Kidney tubule cell (primary cell): ENCODE results near the gene DMXL1.
A peak's percentile ranks its signal among the peaks of the same experiment; 100 is the strongest.
"Not testable (repeated sequence)": the region's sequence is repeated elsewhere in the genome, so short reads cannot be mapped to it uniquely, and the experiment has no call there.

ENCODE experiments used
- DNase-seq: peaks from one replicate; pipeline ENCODE4 v3.0.0-alpha.2; 2018; ENCODE audit warnings: low spot score

Gene DMXL1

DNA sequence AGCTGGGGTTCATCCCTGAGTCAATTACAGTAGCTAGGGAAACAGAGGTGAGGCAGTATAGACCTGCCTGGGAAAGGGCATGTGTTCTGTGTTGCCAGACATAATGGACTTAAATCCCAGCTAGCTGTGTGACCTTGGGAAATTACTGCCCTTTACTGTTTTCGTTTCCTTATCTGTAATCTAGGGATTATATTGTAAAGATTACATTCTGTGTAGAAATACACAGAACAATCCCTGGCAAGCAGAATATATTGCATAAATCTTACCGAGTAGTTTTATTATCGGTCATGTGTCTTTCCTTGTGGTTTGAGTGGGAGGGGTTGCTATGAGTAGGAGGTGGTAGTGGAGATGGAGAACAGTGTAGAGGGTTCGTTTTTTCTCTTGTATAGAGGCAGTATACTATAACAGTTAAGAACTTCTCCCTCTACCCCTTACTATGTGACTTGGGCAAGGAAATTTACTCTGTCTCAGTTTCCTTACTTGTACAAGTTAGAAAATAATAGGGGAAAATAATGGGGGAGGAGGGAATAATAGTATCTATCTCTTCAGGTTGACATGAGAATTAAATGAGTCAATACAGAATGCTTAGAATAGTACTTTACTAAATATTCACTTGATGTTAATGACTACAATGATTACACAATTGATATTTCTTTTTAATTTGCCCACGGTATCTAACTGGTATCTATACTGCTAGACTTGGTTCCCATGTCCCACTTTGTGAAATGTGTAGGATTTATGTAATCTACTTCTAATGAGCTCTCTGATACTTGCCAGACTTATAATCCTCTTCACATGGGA is 7.1 kb upstream of the DMXL1 start:
- no peak for DNase-seq

DNA sequence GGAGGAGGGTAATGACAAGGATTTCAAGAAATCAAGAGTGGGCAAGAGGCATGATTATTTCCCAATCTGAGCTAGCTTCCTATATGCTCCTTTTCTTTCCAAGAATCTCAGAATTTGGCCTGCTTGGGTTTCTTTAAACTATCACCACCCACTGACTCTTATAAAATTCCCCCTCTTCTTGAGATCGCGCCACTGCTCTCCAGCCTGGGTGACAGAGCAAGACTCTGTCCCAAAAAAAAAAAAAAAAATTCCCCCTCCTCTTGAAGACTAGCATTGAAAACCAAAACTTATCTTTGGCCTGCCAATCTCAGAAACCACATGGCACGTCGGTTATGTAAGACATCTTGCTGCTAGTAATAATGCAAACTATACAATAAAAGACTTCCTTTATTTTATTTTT is 3.4 kb upstream of the DMXL1 start:
- no peak for DNase-seq

DNA sequence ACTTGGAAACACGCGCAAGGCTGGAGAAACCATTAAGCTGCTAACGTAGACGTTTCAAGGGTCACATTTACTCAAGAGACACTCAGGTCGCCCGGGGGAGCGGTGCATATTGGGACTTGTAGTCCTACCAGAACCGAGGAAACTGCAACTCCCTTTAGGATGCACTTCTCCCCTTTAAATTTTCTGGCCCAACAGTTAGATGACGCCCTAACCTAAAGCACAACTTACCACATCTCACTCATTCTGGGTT is 384 bp upstream of the DMXL1 start:
- DNase-seq = no peak

DNA sequence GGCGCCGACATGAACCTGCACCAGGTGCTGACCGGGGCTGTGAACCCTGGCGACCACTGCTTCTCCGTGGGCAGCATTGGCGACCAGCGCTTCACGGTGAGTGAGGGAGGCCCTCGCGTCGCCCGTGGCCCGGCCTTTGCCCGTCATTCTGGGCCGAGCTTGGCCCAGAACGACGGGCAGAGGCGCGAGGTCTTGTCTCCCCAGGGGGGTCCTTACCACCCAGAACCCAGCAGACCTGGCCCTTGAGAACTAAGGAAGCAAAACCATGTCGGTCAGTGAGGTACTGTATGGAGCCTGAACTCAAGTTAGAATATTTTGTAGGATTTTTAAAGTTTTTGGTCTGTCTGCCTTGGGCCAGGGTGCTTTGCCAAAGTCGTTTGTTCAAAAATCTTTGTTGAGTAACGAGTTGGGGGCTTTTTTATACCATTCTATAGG is 691 bp downstream of the DMXL1 start:
- DNase-seq = no peak

DNA sequence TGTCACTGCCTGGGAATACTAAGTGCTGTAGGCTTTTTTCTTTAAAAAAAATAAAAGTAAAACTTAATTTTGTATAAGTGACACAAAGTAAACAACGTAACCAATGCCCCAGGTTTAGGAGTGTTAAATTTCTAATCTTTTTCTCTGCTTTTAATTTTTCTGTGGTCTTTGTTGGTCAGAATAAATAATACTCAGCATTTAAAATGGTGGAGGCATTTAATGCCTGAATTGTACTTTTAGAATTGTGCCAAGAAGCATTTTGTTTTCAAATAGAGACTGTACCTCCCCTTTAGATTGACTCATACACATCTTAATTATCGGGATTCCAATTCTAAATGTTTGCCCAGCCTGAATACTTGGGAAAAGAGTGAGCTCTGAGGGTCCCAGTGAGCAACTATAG is 1.6 kb downstream of the DMXL1 start:
- no peak for DNase-seq

DNA sequence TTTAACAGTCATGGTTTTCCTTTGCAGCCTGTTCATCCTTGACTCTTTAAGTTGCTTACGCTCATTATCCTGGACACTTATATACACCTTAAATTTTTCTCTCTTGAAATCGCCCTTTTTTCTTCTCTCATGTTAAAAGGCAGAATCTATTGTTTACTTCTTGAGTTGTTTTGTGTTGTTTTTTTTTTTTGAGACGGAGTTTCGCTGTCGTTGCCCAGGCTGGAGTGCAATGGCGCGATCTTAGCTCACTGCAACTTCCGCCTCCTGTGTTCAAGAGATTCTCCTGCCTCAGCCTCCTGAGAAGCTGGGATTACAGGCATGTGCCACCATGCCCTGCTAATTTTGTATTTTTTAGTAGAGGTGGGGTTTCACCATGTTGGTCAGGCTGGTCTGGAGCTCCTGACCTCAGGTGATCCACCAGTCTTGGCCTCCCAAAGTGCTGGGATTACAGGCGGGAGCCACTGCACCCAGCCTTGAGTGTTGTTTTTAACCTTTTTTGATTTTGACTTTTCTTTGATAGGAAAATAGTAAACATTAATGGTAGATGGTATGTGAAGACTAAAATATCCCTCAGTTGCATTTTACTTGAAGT is 3.0 kb downstream of the DMXL1 start:
- DNase-seq = not testable (repeated sequence)

DNA sequence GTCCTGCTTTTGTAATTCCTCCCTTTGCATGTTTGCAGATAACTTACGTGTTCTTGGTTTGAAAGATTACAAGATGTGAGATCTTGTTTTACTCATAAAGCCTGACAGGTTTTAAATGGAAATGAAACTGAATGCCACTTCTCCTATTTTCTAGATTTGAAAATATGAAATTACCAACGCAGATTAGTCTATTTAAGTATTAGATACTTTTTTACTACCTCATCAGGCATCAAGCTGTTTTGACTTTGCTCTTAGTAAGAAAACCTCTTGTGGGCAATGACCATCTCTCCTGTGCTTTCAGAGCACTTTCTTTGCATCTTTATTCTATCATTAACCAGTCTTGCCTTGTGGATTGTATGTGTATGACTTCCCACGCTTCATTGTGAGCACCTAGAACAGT is 3.5 kb downstream of the DMXL1 start:
- DNase-seq = no peak

DNA sequence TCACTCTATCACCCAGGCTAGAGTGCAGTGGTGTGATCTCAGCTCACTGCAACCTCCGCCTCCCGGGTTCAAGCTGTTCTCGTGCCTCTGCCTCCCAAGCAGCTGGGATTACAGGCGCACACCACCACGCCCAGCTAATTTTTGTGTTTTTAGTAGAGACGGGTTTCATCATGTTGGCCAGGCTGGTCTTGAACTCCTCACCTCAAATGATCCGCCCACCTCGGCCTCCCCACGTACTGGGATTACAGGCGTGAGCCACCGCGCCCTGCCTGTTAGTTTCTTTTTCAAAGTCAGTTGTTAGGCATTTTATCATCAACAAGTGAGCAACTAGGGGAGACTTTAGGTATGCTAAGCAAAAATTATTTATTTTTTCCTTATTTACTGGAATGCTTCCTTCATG is 4.4 kb downstream of the DMXL1 start:
- DNase-seq = not testable (repeated sequence)

DNA sequence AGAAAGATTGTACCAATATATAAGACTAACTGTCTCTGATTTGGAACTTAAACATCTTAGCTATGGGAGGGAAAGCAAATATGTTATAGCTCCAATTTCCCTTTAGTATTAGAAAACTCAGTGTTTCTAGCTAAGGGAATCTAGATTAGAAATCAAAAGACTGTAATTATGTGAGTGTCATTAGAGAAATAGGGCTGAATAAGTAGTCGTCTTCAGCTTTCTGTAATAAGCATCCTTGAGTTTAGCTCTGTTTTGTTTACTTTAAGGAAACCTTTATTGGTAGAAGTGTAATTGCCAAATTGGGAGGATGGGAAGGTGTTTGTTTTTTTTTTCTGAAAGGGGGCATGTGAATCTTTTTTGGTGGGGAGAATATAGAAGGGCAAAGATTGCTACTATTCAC is 5.2 kb downstream of the DMXL1 start:
- no peak for DNase-seq

DNA sequence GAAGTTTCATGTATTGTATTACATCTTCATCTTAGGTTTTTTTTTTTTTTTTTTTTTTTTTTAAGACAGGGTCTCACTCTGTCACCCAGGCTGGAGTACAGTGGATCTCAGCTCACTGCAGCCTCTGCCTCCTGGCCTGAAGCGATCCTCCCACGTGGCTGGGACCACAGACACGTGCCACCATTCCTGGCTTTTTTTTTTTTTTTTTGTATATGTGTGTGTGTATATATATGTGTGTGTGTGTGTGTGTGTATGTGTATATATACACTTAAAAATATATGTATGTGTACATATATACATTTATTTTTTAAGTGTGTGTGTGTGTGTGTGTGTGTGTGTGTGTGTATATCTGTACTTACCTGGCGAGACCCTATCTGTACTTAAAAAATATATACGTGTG is 6.6 kb downstream of the DMXL1 start:
- no peak for DNase-seq

DNA sequence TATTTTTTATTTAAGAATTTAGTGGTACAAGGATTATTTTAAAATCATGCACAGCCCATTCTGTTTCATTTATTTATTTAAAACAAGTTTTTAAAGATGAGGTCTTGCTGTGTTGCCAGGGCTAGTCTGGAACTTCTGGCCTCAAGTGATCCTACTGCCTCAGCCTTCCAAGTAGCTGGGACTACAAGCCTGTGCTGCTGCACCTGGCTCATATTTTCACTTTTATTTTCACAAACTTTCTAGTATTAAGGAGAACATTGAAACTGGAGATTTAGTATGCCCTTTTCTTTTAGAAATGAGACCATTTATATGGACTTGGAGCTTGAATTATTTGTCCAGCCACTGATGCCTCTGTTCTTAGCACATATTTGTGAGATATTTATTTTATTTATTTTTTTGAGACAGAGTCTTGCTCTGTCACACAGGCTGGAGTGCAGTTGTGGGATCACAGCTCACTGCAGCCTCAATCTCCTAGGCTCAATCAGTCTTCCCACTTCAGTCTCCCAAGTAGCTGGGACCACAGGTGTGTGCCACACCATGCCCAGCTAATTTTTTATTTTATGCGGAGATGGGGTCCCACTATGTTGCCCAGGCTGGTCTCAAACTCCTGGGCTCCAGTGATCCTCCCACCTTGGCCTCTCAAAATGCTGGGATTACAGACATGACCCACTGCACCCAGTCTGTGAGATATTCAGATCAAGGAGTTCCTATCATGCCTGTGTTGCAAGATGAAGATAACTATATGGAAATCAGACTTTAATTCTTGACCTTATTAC is 7.4 kb downstream of the DMXL1 start:
- DNase-seq = no peak

DNA sequence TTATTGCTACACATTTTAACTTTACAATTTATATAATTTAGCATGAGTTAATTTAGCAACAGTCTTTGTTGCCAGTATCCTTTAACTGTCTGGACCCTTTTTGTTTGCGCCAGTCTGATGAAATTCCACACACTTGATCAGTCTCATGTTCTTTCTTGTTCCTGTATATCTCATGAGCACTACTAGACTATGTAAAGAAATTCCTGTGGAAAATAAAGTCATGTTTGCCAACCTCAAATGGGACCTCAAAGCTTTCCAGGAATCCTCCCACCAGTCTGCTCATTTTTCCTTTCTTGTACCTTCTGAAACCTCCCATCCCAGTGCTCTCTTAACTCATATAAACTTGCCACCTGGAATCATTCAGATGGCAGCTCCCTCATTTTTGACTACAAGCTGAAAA is 8.0 kb downstream of the DMXL1 start:
- no peak for DNase-seq

DNA sequence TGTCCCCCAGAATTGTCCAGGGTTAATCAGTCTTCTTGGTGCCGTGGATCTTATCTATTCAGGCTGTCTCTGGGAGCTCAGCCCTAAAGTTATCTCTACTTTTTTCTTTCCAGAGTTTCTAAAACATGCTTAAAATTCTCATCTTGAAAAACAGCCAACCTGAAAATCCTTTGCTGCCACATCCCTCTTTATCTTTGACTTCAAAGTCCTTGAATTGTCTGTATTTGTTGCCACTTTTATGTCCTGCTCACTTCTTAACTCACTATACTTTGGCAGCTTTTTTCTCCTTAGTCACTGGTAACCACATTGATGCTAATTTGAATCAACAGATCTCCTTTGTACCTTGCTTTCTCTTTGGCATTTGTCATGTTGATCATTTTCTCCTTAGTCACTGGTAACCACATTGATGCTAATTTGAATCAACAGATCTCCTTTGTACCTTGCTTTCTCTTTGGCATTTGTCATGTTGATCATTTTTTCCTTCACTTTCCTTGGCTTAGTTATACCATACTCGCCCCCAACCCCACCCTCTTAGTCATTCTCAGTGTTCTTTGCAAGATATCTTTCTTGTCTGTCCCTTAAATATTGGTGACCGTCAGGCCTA is 8.5 kb downstream of the DMXL1 start:
- DNase-seq = peak; percentile 57

DNA sequence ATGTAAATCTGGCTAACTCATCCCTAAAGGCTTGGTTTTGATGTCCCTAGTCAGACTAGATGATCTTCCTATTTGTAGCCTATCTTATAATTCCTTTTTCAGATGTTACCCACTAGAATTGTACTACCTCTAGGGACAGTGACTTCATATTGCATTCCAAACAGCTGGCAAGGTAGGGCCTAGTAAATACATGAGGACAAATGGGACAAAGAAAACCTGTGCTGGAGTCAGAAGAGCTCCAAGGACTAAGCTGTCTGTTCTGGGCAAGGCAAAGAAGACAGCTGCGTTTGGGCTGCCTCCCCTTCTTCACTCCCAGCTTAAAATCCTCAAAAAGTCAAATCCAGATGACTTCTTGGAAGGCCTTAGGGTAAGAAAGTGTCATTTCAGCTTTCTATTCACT is 10.0 kb downstream of the DMXL1 start:
- no peak for DNase-seq

DNA sequence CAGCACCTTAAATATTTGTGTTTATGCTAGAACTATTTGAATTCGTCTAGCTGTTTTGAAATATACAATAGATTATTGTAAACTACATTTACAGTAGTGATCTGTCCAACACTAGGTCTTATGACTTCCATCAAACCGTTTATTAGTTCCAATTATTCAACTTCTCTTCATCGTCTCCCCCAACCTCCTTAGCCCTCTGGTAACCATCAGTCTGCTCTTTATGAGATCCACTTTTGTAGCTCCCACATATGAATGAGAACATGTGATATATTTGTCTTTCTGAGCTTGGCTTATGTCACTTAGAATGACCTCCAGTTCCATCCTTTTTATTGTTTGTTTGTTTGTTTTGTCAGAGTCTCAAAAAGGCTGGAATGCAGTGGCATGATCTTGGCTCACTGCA is 11.8 kb downstream of the DMXL1 start:
- DNase-seq = no peak

DNA sequence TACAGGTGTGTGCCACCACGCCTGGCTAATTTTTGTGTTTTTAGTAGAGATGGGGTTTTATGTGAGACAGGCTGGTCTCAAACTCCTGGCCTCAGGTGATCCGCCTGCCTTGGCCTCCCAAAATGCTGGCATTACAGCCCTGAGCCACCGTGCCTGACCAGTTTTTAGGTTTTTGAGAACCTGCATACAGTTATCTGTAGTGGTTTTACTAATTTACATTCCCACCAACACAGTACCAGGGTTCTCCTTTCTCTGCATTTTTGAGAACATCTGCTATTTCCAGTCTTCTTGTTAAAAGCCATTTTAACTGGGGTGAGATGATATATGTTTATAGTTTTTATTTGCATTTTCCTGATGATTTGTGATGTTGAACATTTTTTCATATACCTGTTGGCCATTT is 12.8 kb downstream of the DMXL1 start:
- DNase-seq = no peak

DNA sequence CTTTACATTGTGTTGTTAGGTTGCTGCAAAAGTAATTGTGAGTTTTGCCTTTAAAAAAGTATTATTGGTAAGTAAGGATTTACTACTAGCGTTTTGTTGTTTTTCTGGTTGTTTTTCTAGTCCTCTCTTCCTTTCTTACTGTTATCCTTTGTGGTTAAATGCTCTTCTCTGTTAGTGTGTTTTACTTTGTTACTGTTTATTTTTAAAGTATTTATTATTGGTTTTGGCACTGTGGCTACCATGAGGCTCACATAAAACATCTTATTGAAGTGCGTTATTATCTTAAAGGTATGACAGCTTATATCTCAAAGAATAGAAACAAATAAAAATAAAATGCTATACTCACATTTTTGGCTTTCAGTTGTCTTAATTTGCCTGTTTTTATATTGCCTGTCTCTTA is 17.6 kb downstream of the DMXL1 start:
- DNase-seq = no peak

DNA sequence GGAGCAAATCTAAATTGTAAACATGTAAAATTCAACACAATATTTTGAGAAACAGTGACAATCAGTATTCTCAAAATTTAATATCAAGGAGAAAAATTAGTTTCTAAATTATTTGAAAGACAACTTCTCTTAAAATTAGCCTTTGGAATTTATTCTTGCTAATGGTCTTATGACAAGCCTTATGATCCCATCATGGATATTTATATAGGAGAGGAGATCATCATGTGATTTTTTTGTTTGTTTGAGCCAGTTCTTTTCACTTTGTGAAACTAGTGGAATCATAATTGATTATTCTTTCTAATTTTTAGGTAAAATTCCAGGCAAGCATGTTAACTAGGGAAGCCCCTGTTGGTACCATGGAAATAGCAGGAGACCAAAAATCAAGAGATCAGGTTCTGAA is 24.7 kb downstream of the DMXL1 start:
- DNase-seq = no peak

DNA sequence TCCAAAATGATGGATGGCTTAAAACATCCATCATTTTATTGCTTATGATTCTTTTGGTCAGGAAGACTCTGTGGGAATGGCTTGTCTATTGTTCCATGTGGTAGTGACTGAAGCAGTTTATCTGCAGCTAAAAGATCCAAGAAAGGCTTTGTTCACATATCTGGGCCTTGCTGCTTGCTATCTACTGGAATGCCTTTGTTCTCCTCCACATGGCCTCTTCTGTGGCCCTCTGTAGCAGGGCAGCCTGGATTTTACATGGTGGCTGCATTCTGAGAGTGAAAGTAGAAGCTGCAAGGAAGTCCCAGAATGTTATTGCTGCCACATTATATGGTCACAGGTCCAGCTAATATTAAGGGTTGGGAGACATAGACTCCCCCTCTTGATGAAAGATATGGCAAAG is 35.1 kb downstream of the DMXL1 start:
- DNase-seq = no peak

DNA sequence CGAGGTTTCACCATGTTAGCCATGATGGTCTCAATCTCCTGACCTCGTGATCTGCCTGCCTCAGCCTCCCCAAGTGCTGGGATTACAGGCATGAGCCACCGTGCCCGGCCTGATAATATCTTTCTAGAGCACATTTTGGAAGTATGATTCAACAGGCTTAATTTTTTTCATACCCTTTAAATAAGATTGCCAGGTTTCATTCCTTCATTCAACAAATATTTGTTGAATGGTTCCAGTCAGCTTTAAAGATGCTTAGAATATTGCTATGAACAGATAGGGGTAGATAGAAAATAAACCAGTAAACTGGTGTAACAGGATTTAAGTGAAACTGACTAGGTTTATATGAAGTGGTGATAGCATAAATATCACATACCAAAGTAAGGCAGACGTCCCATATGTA is 41.3 kb downstream of the DMXL1 start:
- no peak for DNase-seq

DNA sequence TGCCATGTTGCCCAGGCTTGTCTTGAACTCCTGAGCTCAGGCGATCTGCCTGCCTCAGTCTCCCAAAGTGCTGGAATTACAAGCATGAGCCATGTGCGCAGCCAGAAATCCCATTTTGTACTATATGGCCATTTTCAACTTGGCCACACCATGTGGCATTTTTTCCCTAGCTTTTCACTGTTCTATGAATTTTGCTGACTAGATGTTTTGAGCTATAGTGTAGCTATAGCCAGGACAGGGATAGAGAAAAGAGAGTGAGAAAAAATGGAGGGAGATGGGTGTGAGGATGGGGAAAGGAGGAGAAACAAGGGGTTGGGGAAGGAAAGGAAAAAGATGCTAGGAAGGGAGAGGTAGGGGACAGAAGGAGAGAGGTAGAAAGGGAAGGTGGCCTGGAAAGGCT is 46.4 kb downstream of the DMXL1 start:
- DNase-seq = no peak

DNA sequence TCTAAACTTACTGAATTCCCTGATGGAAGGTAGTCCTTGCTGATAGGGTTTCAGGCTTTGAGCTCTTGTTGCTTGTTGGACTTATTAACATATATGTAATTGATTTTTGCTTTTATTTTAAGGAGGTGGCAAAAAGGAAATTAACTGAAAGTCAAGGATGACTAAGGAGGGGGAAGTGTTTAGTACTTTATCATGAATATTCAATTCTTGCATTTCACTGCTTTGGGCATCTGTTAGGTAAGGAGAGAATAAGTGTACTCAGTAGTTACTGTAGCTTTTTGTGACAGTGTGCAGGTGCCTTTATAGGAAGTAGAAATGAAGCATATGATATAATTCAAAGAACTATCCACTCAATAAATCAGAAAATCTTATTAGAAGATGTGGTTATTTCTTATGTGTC is 47.1 kb downstream of the DMXL1 start:
- DNase-seq = no peak

DNA sequence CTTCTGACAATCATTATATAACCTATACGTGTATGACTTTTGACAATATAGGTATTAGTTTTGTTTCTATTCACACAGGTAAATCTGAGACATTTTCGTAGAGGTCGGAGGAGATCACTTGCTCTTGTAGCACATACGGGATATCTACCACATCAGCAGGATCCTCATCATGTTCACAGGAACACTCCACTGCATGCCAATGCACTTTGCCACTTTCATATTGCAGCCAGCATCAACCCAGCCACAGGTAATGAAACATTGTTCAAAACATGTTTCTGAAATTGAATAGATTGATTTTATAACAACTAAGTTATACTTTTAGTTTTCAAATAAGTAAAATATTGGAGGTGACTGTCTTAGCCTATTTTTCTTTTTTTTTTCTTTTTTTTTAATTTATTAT is 50.0 kb downstream of the DMXL1 start:
- no peak for DNase-seq
